Fibroblast of skin of right quadriceps (primary cell): ENCODE data around the gene NCBP1.
"Not testable (repeated sequence)": the region's sequence is repeated elsewhere in the genome, so short reads cannot be mapped to it uniquely, and the experiment has no call there.

Experiments used
- DNase-seq: peaks from one replicate; pipeline ENCODE4 v3.0.0-alpha.2; 2013

NCBP1 gene

GRCh38 chr9:97675655-97676054, 42.0 kb downstream of the NCBP1 start:
- DNase-seq: no peak

DNA sequence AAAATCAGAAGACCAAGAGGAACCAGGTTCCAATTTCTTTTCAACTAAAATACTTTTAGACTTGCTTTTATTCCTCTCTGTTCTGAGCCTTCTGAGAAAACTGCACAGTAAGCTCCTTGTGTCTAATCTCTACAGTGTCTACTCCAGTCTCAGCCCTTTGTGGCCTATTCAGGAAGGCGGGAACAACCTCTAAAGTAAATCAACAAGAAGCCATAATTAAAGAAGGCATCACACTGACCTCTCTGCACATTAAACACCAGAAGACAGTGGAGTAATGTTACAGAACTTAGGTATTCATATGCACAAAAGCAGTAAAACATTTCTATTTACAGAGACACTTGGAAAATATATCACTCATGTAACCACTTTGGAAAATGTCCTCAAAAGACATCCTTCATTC, 48.6 kb downstream of the NCBP1 start:
- no peak for DNase-seq

- DNase-seq: no peak
Observed at GRCh38 chr9:97688654-97689053, 55.0 kb downstream of the NCBP1 start.

GRCh38 chr9:97689401-97690180, 56.0 kb downstream of the NCBP1 start:
- peak; percentile 16 for DNase-seq

DNA sequence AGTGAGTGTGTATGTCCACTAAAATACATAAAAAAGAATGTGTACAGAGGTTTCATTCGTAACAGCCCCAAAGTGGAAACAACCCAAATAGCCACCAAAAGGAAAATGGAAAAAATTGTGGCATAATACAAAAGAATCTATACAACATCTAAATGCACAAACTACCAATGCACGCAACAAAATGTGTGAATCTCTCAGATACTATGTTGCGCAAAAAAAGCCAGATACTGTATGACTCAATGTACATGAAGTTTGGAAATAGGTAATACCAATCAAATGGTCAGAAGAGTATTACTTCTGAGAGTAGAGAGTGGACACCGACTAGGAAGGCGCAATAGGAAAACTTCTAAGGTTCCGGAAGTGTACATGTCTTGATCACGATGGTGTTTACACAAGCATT, 61.1 kb downstream of the NCBP1 start:
- no peak for DNase-seq

GRCh38 chr9:97695390-97695789, 61.8 kb downstream of the NCBP1 start:
- no peak for DNase-seq

DNA sequence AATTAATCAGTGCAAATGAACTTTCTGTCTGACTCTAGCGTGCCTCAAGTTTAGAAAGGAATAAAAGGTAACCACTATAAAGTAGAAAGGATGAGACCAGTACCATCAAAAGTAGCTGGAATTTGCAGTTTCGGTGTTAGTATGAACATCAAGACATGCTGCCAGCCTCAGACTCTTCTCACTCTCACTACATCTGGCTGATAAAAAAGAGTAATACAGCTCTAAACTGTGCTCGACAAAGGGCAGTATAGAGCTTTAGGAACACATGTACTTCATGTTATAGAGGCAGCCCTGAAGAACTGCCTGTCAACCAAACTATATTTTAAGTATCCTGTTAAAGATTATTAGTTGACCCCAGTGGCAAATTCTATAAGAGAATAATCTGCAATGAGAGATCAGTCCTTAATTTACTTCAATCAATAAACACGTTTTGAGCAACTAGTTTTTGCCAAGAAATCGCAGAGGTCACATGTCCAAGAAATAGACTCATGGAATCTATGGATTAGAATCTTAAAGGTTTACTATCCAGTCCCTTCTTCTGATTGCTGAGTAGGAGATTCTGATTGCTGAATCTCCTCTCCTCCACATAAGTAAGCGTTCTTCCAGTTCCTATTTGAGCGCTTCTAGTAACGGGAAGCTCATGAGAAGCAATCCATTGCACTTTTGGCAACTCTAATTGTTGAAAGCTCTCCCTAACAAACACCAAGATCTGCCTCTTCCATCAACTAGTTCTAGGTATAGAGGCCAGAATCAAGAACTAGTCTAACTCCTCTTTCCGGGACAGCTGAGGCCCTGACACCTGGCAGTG, 62.6 kb downstream of the NCBP1 start:
- DNase-seq: peak; percentile 5

GRCh38 chr9:97696803-97697601, 63.4 kb downstream of the NCBP1 start, which contains the start of gene XPA:
TSS of gene XPA (minus strand) at chr9:97697340. CDS start at chr9:97697292, 48 bp downstream.
- DNase-seq: peak; percentile 93

DNA sequence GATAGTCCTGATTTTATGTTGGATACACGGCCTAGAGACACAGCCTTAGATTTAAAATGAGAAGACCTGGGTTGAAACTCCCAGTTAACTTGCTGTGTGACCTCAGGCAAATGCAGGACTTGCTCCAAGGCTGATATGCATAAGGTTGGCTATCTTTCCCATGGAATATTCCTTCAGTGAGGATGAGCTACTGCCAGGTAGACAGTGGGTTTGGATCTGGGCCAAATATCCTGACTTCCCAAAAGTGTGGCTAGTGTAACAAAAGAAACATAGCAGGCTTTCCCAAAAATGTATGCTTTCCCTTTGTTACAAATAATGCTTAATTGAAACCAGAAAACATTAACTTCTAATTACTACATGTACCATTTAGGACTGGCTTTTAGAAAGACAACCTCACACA, 64.2 kb downstream of the NCBP1 start:
- no peak for DNase-seq

DNA sequence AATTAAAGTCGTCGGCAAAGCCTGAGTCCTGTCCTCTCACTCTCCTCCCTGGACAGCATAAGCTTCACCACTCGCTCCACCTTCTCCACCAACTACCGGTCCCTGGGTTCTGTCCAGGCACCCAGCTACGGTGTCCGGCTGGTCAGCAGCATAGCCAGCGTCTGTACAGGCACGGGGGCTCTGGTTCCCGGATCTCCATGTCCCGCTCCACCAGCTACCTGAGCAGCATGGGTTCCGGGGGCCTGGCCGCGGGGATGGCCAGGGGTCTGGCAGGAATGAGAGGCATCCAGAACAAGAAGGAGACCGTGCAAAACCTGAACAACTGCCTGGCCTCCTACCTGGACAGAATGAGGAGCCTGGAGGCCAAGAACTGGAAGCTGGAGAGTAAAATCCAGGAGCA, 65.2 kb downstream of the NCBP1 start:
- DNase-seq: no peak

- not testable (repeated sequence) for DNase-seq
Observed at GRCh38 chr9:97699281-97699680, 65.7 kb downstream of the NCBP1 start.

DNA sequence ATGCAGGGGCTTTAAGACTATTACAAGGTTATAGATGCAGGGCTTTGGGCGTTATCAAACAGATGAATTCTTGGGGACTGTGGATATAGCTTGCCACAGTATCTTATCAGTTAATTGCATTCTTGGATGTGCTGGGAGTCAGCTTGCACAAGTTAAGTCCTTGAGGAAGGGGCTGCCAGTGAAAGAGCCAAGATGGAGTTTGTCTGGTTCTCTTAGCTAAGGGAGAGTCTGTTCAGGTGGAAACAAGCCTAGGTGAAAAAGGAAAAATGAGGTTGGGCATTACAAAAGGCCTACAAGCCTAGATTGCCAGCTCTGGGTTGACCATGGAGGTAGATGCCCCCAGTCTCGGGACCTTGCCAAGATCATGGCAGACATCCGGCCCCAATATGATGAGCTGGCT, 66.2 kb downstream of the NCBP1 start:
- not testable (repeated sequence) for DNase-seq

- DNase-seq: peak; percentile 72
Observed at GRCh38 chr9:97703437-97704344, 70.1 kb downstream of the NCBP1 start.

GRCh38 chr9:97704345-97704677, 70.7 kb downstream of the NCBP1 start:
- DNase-seq: no peak

DNA sequence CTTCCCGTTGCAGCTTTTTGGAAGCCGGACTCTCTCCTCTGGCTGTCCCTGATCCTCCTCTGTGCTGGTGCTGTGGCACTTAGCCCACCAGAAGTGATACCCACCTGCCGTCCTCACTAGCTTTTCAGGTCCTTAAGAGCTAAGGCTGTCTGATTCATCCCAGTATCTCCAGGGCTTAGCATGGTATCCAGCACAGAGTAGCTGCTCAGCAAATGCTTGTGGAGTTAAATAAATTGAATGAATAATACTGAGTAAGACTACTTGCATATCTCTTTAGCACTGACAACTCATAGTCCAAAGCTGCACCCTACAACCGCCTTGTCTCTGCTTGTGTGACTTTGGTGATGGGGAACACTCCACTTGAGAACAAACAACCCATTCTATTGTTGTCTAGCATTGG, 71.2 kb downstream of the NCBP1 start:
- DNase-seq: no peak

GRCh38 chr9:97705354-97705950, 71.8 kb downstream of the NCBP1 start:
- no peak for DNase-seq

- DNase-seq: no peak
Observed at GRCh38 chr9:97706246-97706645, 72.6 kb downstream of the NCBP1 start.

DNA sequence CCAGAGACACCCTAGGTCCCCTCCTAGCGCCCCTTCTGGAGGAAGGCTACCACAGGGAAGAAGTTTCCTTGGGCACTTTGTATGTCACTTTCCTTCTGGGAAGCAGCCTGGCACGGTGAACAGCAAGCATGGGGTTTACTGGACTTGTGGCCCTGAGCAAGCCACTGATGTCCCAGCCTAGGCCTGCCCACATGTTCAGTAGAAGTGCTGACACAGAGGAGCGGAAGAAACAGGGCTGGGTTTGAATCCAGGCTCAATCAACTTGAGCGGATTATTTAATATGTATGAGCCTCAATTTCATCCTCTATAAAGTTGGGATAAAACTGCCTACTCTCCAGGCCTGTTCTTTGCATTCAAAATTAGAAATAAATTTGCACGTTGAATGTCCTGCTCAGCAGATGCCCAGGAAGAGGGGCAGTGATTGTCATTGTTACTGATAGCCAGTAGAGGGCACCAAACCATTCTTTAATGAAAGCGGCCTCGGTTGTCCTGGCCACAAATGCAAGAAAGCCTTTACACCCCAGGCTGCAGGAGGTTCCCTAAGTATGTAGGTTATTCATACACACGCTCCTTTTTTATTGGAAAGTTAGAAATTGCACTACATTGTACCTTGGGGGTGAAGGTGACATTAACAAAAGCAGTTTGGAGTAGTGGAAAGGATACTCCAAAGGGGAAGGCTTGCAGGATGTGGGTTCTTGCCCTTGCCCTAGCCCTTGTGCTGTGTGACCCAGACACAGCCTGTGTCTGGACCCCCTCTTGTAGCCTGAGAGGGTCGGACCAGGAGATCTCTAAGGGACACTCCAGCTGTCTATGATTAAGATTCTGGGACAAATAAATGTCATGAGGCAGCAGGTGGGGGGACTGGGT, 77.0 kb downstream of the NCBP1 start:
- DNase-seq: peak; percentile 59

DNA sequence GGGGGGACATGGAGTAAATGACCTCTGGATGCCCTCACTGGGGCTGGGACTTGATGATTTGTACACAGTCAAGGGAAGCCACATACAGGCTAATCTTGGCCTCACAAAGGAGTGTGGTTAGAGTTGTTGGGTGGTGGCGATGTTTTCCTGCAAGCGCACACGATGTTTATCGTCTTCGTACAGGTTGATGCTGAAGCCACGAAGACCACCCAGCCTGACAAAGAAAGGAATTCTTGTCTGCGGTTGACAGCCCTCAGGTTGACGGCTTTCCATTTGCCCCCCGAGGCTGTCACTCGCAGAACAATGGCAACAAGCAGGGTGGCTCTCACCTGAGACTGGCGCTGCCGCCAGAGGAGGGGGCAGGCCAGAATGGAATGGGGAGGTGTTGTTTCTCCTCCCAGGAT, 77.6 kb downstream of the NCBP1 start:
- DNase-seq: no peak

DNA sequence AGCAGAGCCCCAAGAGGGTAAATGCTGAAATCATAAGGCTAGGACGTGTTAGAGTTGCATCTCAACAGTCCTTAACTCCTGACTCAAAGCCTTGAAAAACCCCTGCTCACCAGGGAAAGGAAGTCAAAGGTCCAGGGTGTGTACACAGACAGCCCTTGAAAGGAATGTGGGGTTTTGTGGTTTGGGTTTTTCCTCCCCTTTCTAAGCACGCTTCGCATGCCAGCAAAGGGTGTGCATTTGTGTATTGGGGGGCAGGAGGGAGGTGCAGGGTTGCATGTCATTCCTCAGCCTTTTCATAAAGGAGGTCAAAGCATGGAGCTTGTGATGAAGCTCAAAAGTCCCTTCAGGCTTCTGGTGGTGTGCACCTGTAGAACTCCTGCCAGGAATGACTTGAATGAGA, 80.8 kb downstream of the NCBP1 start:
- DNase-seq: peak; percentile 75

- DNase-seq: no peak
Observed at GRCh38 chr9:97717866-97718265, 84.2 kb downstream of the NCBP1 start.
